NT2/D1 (cell line): ENCODE results near the gene KCNJ10.
"Not testable (repeated sequence)": the region's sequence is repeated elsewhere in the genome, so short reads cannot be mapped to it uniquely, and the experiment has no call there.

ENCODE experiments used
- DNase-seq: peaks from one replicate; pipeline ENCODE4 v3.0.0-alpha.2; 2011; ENCODE audit warnings: low read depth, low spot score
- H3K27me3 ChIP-seq: 2 replicates; pipeline ENCODE4 v1.6.0; 2011; ENCODE audit warnings: mild to moderate bottlenecking; ENCODE audit not compliant: insufficient read length, insufficient read depth
- H3K36me3 ChIP-seq: 2 replicates; pipeline ENCODE4 v1.6.1; 2011; ENCODE audit warnings: mild to moderate bottlenecking, low read length, mixed read lengths; ENCODE audit not compliant: insufficient read depth, insufficient read length
- H3K4me1 ChIP-seq: 2 replicates; pipeline ENCODE4 v1.5.1; 2011; ENCODE audit not compliant: insufficient read depth, insufficient read length
- H3K4me3 ChIP-seq: 2 replicates; pipeline ENCODE4 v1.5.1; 2011; ENCODE audit warnings: low read depth; ENCODE audit not compliant: insufficient read length
- H3K9ac ChIP-seq: 2 replicates; pipeline ENCODE4 v1.6.0; 2011; ENCODE audit warnings: low read depth; ENCODE audit not compliant: insufficient read length
- H3K9me3 ChIP-seq: 2 replicates; pipeline ENCODE4 v1.5.1; 2011; ENCODE audit warnings: mild to moderate bottlenecking, low read length; ENCODE audit not compliant: insufficient read depth
- SUZ12 ChIP-seq: IDR thresholded peaks from 2 replicates; pipeline ENCODE4 v1.6.1; 2011; ENCODE audit not compliant: insufficient read length, insufficient read depth; ENCODE audit errors: extremely low read depth
- YY1 ChIP-seq: IDR thresholded peaks from 2 replicates; pipeline ENCODE4 v1.6.1; 2011; ENCODE audit not compliant: insufficient read length, insufficient read depth
- ZNF274 ChIP-seq: IDR thresholded peaks from 2 replicates; pipeline ENCODE4 v1.6.1; 2011; ENCODE audit warnings: mild to moderate bottlenecking, low read depth, low read length

Gene KCNJ10

DNA sequence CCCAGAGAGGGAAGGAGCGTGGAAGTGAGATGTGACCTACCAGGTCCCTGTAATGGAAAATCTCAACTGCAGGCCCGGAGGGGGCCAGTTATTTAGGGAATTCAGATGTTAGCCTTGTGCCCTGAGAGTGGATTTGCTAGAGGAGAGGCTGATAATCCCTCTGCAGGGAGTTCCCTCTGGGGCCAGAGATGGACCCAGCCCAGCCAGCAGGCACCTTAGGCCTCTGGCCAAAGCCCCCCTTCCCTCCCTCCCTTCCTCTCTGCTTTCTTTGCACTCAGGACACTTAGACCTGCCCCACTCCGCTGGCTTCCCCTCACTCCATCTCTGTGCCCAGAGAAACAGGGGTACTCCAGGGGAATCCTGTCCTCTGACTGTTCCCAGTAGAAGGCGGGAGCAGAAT, 44.1 kb upstream of the KCNJ10 start:
- Histone ChIP-seq H3K27me3 (peaks cover 3% of the 10 kb centered on the region), H3K9ac (peak overlapping the region; percentile 46), H3K9me3 (no peaks in the 10 kb centered on the region), H3K4me3 (no peak overlapping the region), H3K36me3 (peaks cover 8% of the 10 kb centered on the region), H3K4me1 (peaks cover 45% of the 10 kb centered on the region)
- TF ChIP-seq YY1 (no peak), ZNF274 (no peak), SUZ12 (no peak)
- no peak for DNase-seq

DNA sequence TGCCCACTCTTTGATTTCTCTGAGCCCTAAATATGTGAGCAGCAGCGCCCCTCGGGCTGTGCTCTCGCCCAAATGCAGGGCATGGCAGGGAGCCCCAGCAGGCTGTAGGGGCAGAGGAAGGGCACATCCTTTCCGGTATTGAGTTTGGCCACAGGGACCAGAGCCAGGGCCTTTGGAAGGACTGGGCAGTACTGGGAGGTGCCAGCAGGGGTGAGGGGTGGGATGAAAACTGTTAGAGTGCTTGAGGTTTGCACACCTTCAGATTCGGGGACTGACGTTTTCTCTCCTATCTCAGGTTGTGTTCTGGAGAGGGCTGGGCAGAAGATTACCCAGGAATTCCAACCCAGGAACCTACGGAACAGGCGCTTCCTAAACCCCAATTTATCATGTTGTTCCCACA, 43.4 kb upstream of the KCNJ10 start:
- Histone ChIP-seq H3K27me3 (peaks cover 3% of the 10 kb centered on the region), H3K4me1 (peaks cover 46% of the 10 kb centered on the region), H3K4me3 (no peak overlapping the region), H3K36me3 (peaks cover 3% of the 10 kb centered on the region), H3K9ac (peak overlapping the region; percentile 46), H3K9me3 (no peaks in the 10 kb centered on the region)
- no peak for DNase-seq
- no peak for TF ChIP-seq SUZ12
- no peak for TF ChIP-seq ZNF274
- no peak for TF ChIP-seq YY1

DNA sequence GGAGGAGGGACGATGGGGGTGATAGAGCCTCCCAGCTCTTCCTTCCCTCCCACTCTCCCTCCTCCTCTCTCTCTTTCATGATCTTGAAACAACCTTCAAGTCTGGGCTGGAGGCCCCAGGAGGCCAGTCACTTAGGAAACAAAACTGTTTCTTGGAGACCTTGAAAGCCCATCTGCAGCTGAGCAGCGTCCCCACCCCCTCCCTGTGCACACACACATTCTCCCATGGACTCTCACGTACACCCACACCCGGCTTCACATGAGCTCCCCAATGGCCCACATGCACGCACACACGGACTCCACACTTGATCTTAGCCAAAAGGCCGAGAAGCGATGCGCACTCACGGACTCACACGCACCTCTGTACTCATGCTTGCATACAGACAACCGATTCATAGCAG, 42.4 kb upstream of the KCNJ10 start:
- no peaks in the 10 kb centered on the region for H3K9me3 ChIP-seq
- H3K4me1 ChIP-seq, result peaks cover 43% of the 10 kb centered on the region
- TF ChIP-seq YY1, result no peak
- no peak for TF ChIP-seq ZNF274
- no peak for TF ChIP-seq SUZ12
- no peaks in the 10 kb centered on the region for H3K36me3 ChIP-seq
- no peak for DNase-seq
- no peak overlapping the region for H3K9ac ChIP-seq
- H3K4me3 ChIP-seq, result no peak overlapping the region
- H3K27me3 ChIP-seq, result peaks cover 3% of the 10 kb centered on the region

DNA sequence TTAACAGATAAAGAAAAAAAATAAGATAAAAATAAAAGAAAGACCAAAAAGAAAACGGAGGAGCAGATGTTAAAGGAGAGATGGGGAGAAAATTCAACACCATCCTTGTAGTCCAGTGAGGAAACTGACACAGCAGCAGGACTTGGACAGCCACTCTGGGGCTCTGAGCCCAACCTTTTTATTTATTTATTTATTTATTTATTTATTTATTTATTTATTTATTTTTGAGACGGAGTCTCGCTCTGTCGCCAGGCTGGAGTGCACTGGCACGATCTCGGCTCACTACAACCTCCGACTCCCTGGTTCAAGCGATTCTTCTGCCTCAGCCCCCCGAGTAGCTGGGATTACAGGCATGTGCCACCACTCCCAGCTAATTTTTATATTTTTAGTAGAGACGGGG, 41.5 kb upstream of the KCNJ10 start:
- H3K9ac ChIP-seq, H3K27me3 ChIP-seq, H3K9me3 ChIP-seq, DNase-seq, H3K4me3 ChIP-seq, H3K36me3 ChIP-seq: not testable (repeated sequence)
- peaks cover 35% of the 10 kb centered on the region for H3K4me1 ChIP-seq

DNA sequence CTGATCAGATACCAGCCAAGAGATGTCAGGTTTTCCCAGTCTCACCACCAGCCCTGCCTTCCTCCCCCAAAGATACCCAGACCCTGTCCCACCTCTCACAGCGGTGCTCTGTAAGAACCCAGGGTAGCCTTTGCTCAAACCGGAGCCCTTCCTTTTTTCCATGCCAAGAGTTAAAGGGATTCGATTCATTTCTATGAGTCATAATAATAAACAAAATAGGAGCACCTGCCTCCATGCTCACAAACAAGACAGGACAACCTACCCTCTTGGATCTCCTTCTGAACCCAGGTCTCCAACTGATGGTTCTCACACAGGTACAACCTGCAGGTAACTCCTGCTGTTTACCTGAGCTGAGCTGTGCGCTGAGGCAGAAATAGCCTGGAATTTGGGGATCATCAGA, 39.7 kb upstream of the KCNJ10 start:
- no peak for TF ChIP-seq YY1
- TF ChIP-seq SUZ12, result no peak
- TF ChIP-seq ZNF274, result no peak
- DNase-seq, result no peak
- Histone ChIP-seq H3K36me3 (no peaks in the 10 kb centered on the region), H3K9ac (no peak overlapping the region), H3K9me3 (no peaks in the 10 kb centered on the region), H3K27me3 (peaks cover 3% of the 10 kb centered on the region), H3K4me3 (no peak overlapping the region), H3K4me1 (peaks cover 28% of the 10 kb centered on the region)

DNA sequence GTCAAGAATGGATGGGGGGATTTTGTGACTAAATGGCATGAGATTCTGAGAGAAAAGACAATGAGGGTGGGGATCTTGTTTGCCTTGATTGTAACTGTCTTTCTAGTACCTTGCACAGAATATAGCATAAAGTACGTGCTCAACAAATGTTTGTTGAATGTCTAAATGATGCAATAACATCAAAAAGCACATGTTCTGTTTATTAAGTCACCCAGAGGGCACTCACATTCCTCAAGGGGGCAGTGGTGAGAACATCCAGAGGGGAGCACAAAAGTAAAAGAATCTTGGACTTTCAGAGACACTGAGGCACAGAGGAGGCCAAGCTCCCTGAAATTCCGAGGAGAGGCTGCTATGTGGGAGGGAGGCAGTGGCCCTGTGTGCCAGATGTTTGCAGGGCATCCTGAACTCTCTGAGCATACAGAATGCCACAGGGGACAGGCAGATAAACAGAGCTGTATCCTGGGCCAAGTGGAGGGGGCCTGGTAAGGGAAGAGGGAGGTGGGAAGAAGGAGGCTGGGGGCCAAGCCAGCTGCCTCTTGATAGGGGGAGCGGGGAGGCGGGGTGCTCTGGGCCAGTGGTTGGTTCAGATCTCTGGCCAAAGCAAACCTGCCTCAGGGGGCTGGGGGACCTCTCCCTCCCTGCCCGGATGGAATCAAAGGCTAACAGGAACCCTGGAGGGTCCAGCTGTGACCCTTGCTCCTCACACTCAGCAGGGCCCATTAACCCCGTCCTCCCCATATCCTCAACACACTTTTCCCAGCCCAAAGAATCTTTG, 39.1 kb upstream of the KCNJ10 start:
- Histone ChIP-seq H3K4me1 (peaks cover 22% of the 10 kb centered on the region), H3K27me3 (peaks cover 3% of the 10 kb centered on the region), H3K9me3 (no peaks in the 10 kb centered on the region), H3K9ac (peak overlapping the region; percentile 21), H3K4me3 (no peak overlapping the region), H3K36me3 (no peaks in the 10 kb centered on the region)
- peak; percentile 67 for DNase-seq
- TF ChIP-seq YY1, result no peak
- no peak for TF ChIP-seq SUZ12
- TF ChIP-seq ZNF274, result no peak

DNA sequence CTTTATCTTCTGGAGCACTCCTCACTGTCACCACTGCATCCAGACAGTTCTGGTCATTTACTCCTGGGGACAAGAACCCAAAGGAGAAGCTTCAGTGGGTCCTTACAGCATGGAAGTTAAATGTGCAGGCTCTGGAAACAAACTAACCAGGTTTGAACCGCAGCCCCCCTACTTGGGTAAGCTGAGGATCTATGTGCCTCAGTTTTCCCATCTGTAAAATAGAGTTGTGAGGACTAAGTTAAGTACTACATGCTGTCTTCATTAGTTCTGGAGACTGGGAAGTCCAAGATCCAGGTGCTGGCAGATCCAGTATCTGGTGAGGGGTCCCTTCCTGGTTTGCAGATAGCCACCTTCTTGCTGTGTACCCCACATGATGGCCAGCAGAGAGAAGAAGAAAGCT, 37.6 kb upstream of the KCNJ10 start:
- Histone ChIP-seq H3K9ac (no peak overlapping the region), H3K4me1 (peaks cover 26% of the 10 kb centered on the region), H3K27me3 (peaks cover 3% of the 10 kb centered on the region), H3K36me3 (no peaks in the 10 kb centered on the region), H3K4me3 (no peak overlapping the region), H3K9me3 (no peaks in the 10 kb centered on the region)
- TF ChIP-seq ZNF274 (no peak), YY1 (no peak), SUZ12 (no peak)
- DNase-seq, result no peak

DNA sequence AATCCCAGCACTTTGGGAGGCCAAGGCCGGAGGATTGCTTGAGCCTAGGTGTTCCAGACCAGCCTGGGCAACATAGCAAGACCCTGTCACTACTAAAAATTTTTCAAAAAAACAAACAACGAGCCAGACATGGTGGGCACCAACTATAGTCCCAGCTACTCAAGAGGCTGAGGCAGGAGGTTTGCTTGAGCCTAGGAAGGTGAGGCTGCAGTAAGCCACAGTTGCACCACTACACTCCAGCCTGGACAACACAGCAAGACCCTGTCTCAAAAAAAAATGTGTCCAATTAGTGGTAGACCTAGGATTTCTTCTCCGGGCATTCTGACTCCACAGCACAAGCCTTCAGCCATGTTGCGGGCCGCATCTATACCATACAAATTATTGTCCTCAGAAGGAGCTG, 35.2 kb upstream of the KCNJ10 start:
- no peak for TF ChIP-seq SUZ12
- TF ChIP-seq ZNF274, result no peak
- TF ChIP-seq YY1, result no peak
- no peak overlapping the region for H3K4me3 ChIP-seq
- no peak for DNase-seq
- no peaks in the 10 kb centered on the region for H3K9me3 ChIP-seq
- no peaks in the 10 kb centered on the region for H3K36me3 ChIP-seq
- H3K27me3 ChIP-seq, result peaks cover 1% of the 10 kb centered on the region
- peaks cover 30% of the 10 kb centered on the region for H3K4me1 ChIP-seq
- H3K9ac ChIP-seq, result no peak overlapping the region
